Measurements from ENCODE around the gene AFAP1L1. TPM values are rescaled to one million over a fixed set of nuclear protein-coding genes. Genes with fewer than 3 reads are reported as not detected.

Gene AFAP1L1
- total and polyA plus RNA-seq, 12 donors: 30.3 to 61.6 (median 43.5) TPM

DNA sequence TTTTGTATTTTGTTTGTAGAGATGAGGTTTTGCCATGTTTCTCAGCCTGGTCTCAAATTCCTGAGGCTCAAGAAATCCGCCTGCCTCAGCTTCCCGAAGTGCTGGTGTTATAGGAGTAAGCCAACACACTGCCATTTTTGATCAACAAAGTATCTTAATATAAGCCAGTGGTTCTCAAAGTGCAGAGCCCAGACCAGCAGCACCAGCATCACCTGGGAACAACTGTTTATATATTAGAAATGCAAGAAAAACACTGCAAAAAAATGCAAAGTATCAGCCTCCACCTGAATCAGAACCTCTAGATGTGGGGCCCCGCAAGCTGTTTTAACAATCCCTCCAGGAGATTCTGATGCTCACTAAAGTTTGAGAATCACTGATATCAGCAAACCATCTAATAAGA is 101.3 kb downstream of the AFAP1L1 start:
- H3K4me1 ChIP-seq: peaks cover 0 to 28% (median 9%) of the 10 kb centered on the region in 9 donors

DNA sequence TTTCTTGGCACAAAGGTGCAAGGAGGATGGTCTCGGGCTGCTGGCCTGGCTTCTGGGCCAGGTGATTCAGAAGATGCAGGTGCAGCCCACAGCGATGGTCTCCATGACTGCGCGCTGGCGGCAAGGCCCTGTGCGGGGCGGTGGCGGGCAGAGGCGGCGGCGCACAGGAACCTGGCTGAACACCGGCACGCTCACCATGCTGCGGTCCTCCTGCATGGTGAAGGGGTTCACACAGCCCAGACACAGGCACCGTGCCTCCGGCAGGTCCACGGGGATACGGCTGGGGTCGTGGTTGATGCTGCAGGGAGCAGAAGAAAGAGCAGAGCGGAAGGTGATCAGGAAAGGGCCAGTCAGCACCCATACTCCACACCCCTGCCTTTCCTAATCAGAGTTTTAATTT is 102.6 kb downstream of the AFAP1L1 start:
- Histone ChIP-seq H3K27ac (no peak overlapping the region), H3K9me3 (no peaks in the 10 kb centered on the region), H3K4me1 (peaks cover 0 to 28% (median 11%) of the 10 kb centered on the region in 9 donors), H3K27me3 (no peaks in the 10 kb centered on the region), H3K36me3 (no peaks in the 10 kb centered on the region), H3K4me3 (no peak overlapping the region)
- ATAC-seq (no peak), DNase-seq (no peak)
- intact Hi-C loops (cut with DNase I): loop anchor here in 2 of 10 donors (5.0 kb wide), 2 partner anchors 57 to 107 kb away; no protein-coding TSS in a partner anchor
- TF ChIP-seq, protein P1, sequence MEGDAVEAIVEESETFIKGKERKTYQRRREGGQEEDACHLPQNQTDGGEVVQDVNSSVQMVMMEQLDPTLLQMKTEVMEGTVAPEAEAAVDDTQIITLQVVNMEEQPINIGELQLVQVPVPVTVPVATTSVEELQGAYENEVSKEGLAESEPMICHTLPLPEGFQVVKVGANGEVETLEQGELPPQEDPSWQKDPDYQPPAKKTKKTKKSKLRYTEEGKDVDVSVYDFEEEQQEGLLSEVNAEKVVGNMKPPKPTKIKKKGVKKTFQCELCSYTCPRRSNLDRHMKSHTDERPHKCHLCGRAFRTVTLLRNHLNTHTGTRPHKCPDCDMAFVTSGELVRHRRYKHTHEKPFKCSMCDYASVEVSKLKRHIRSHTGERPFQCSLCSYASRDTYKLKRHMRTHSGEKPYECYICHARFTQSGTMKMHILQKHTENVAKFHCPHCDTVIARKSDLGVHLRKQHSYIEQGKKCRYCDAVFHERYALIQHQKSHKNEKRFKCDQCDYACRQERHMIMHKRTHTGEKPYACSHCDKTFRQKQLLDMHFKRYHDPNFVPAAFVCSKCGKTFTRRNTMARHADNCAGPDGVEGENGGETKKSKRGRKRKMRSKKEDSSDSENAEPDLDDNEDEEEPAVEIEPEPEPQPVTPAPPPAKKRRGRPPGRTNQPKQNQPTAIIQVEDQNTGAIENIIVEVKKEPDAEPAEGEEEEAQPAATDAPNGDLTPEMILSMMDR (IDR thresholded peaks at IDR 0.05): no peak
- 95 to 96% methylated on average over 20 of the region's 20 CpGs for WGBS, 2 donors

More for the DNA sequence above, 101.3 kb downstream of the AFAP1L1 start:
- H3K36me3 ChIP-seq: no peaks in the 10 kb centered on the region
- H3K4me3 ChIP-seq: no peak overlapping the region
- no peak for ATAC-seq
- intact Hi-C loops (cut with DNase I): loop anchor here in 2 of 10 donors (5.0 kb wide), 2 partner anchors 56 to 106 kb away; no protein-coding TSS in a partner anchor
- no peaks in the 10 kb centered on the region for H3K9me3 ChIP-seq
- WGBS, 2 donors: 92 to 99% methylated on average over 3 of the region's 3 CpGs
- no peaks in the 10 kb centered on the region for H3K27me3 ChIP-seq
- H3K27ac ChIP-seq: no peak overlapping the region
- TF ChIP-seq, protein P1 (IDR thresholded peaks at IDR 0.05): no peak
- no peak for DNase-seq

DNA sequence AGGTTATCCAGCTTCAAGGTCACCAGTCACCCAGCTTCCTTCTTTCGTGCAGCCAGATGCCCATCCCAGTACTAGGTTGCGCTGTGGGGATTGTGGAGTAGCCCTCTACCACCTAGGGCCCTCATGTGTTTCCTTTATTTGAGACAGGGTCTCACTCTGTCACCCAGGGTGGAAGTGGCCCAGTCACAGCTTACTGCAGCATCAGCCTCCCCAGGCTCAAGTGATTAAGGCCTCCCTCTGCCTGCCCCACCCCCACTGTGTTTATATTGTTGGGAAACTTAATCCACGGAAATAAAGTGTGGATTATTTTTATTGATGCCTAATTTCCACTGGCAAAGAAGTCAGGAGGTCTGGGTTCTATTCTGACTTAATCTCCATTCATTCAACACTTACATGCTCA is 103.1 kb downstream of the AFAP1L1 start:
- intact Hi-C loops (cut with DNase I): loop anchor here in 3 of 10 donors (5.0 kb wide), 3 partner anchors 58 to 192 kb away; no protein-coding TSS in a partner anchor
- TF ChIP-seq, protein P1 (IDR thresholded peaks at IDR 0.05): no peak
- Histone ChIP-seq H3K27me3 (no peaks in the 10 kb centered on the region), H3K36me3 (no peaks in the 10 kb centered on the region), H3K4me3 (no peak overlapping the region), H3K27ac (no peak overlapping the region), H3K9me3 (no peaks in the 10 kb centered on the region), H3K4me1 (peaks cover 0 to 24% (median 11%) of the 10 kb centered on the region in 9 donors)
- WGBS, 2 donors: 85 to 88% methylated on average over 3 of the region's 3 CpGs
- no peak for DNase-seq
- no peak for ATAC-seq

DNA sequence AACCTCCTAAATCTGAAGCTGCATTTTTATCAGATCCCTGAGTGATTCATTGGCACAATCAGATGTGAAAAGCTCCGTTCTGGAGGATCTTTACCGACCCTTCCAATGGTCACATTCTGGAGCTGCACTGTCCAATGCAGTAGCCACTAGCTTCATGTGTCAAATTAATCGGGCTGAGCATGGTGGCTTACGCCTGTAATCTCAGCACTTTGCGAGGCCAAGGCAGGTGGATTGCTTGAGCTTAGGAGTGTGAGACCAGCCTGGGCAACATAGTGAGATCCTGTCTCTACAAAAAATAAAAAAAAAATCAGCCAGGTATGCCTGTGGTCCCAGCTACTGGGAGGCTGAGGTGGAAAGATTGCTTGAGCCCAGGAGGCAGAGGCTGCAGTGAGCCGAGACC is 103.8 kb downstream of the AFAP1L1 start:
- ATAC-seq (no peak), DNase-seq (no peak)
- Histone ChIP-seq H3K4me1 (peaks cover 0 to 24% (median 11%) of the 10 kb centered on the region in 9 donors), H3K27ac (no peak overlapping the region), H3K9me3 (no peaks in the 10 kb centered on the region), H3K36me3 (no peaks in the 10 kb centered on the region), H3K4me3 (no peak overlapping the region), H3K27me3 (no peaks in the 10 kb centered on the region)
- WGBS, 2 donors: 93 to 96% methylated on average over 6 of the region's 6 CpGs
- intact Hi-C loops (cut with DNase I): loop anchor here in 1 of 10 donors (5.0 kb wide), 1 partner anchor 192 kb away; no protein-coding TSS in a partner anchor
- TF ChIP-seq, protein P1 (IDR thresholded peaks at IDR 0.05): no peak
